Measurements from ENCODE around the gene DDAH1. TPM values are rescaled to one million over a fixed set of nuclear protein-coding genes. Genes with fewer than 3 reads are reported as not detected.
"Not testable (repeated sequence)": the region's sequence is repeated elsewhere in the genome, so short reads cannot be mapped to it uniquely, and the experiment has no call there.

The DDAH1 gene
- polyA plus RNA-seq, 5 donors, result 74.1 to 103 (median 94.3) TPM

GRCh38 chr1:85361606-85362296, 103.2 kb downstream of the DDAH1 start:
- no peak for DNase-seq

- DNase-seq, result no peak
Measured at GRCh38 chr1:85360730-85361493, 104.0 kb downstream of the DDAH1 start.

GRCh38 chr1:85359874-85360721, 104.9 kb downstream of the DDAH1 start:
- DNase-seq, result no peak

GRCh38 chr1:85358702-85359438, 106.1 kb downstream of the DDAH1 start:
- DNase-seq, result no peak

GRCh38 chr1:85357817-85358216, 107.1 kb downstream of the DDAH1 start:
- DNase-seq, result no peak

- DNase-seq, result no peak
Measured at GRCh38 chr1:85356130-85356529, 108.8 kb downstream of the DDAH1 start.

GRCh38 chr1:85352055-85352454, 112.9 kb downstream of the DDAH1 start:
- DNase-seq, result no peak

- DNase-seq, result no peak
Measured at GRCh38 chr1:85351202-85351828, 113.6 kb downstream of the DDAH1 start.

- DNase-seq, result no peak
Measured at GRCh38 chr1:85349224-85349623, 115.7 kb downstream of the DDAH1 start.

- no peak for DNase-seq
Measured at GRCh38 chr1:85347908-85348307, 117.1 kb downstream of the DDAH1 start.

GRCh38 chr1:85347275-85347674, 117.7 kb downstream of the DDAH1 start:
- not testable (repeated sequence) for DNase-seq

GRCh38 chr1:85344256-85344694, 120.7 kb downstream of the DDAH1 start:
- DNase-seq, result no peak

GRCh38 chr1:85343612-85344255, 121.2 kb downstream of the DDAH1 start:
- no peak for DNase-seq

GRCh38 chr1:85343213-85343611, 121.7 kb downstream of the DDAH1 start:
- DNase-seq, result no peak

GRCh38 chr1:85342207-85342606, 122.8 kb downstream of the DDAH1 start:
- DNase-seq, result no peak

- DNase-seq, result no peak
Measured at GRCh38 chr1:85340427-85340826, 124.5 kb downstream of the DDAH1 start.

- no peak for DNase-seq
Measured at GRCh38 chr1:85339656-85340399, 125.1 kb downstream of the DDAH1 start.

GRCh38 chr1:85339089-85339488, 125.9 kb downstream of the DDAH1 start:
- DNase-seq, result no peak

- DNase-seq, result no peak
Measured at GRCh38 chr1:85334962-85335361, 130.0 kb downstream of the DDAH1 start.

- DNase-seq, result no peak
Measured at GRCh38 chr1:85333186-85333585, 131.8 kb downstream of the DDAH1 start.

Measured in right lung (tissue), 5 donors.